Trophoblast cell (in vitro differentiated cells and primary cell): ENCODE data around the gene LRRC45.

Experiments used
- DNase-seq, 2 donors: peaks; one replicate each; pipeline ENCODE4 v3.0.0-alpha.2; 2016
- H2AFZ ChIP-seq: 2 replicates; pipeline ENCODE4 v1.6.1; 2013; ENCODE audit warnings: low read length, moderate library complexity, mild to moderate bottlenecking; ENCODE audit not compliant: insufficient read depth, poor library complexity
- H2AK5ac ChIP-seq: 2 replicates; pipeline ENCODE4 v1.6.1; 2013; ENCODE audit warnings: mild to moderate bottlenecking, low read length
- H2BK120ac ChIP-seq: 2 replicates; pipeline ENCODE4 v1.6.1; 2013; ENCODE audit warnings: low read length, mild to moderate bottlenecking, moderate library complexity; ENCODE audit not compliant: insufficient read depth, poor library complexity
- H2BK12ac ChIP-seq: 2 replicates; pipeline ENCODE4 v1.6.1; 2013; ENCODE audit warnings: mild to moderate bottlenecking, low read length, moderate library complexity
- H2BK5ac ChIP-seq: 2 replicates; pipeline ENCODE4 v1.6.1; 2013; ENCODE audit warnings: low read length, low read depth, moderate library complexity, mild to moderate bottlenecking; ENCODE audit not compliant: poor library complexity
- H3K14ac ChIP-seq: 2 replicates; pipeline ENCODE4 v1.6.1; 2013; ENCODE audit warnings: mild to moderate bottlenecking, low read length
- H3K18ac ChIP-seq: 2 replicates; pipeline ENCODE4 v1.6.1; 2013; ENCODE audit warnings: mild to moderate bottlenecking, low read length
- H3K23ac ChIP-seq: 2 replicates; pipeline ENCODE4 v1.6.1; 2013; ENCODE audit warnings: low read length
- H3K27ac ChIP-seq: 2 replicates; pipeline ENCODE4 v1.5.1; 2013; ENCODE audit warnings: low read depth, mild to moderate bottlenecking, inconsistent platforms, low read length, moderate library complexity
- H3K27me3 ChIP-seq: 2 replicates; pipeline ENCODE4 v1.6.1; 2013; ENCODE audit warnings: inconsistent platforms, mild to moderate bottlenecking, low read length, moderate library complexity; ENCODE audit not compliant: insufficient read depth
- H3K36me3 ChIP-seq, 2 experiments: 1 replicate in 1 of 2; 2 replicates in 1 of 2; pipeline ENCODE4 v1.6.1; 2013; ENCODE audit warnings: low read length in 2 of 2, mild to moderate bottlenecking in 2 of 2, moderate library complexity in 1 of 2; ENCODE audit not compliant: insufficient read depth in 2 of 2, control insufficient read depth in 1 of 2
- H3K4ac ChIP-seq: 2 replicates; pipeline ENCODE4 v1.6.1; 2013; ENCODE audit warnings: low read depth, mild to moderate bottlenecking, low read length, moderate library complexity
- H3K4me1 ChIP-seq, 2 experiments: 1 replicate in 1 of 2; 2 replicates in 1 of 2; pipeline ENCODE4 v1.6.1; 2013; ENCODE audit warnings: low read length in 2 of 2, mild to moderate bottlenecking in 2 of 2, moderate library complexity in 1 of 2; ENCODE audit not compliant: insufficient read depth in 2 of 2, control insufficient read depth in 1 of 2
- H3K4me2 ChIP-seq: 2 replicates; pipeline ENCODE4 v1.6.1; 2013; ENCODE audit warnings: inconsistent platforms, mild to moderate bottlenecking, low read length, moderate library complexity
- H3K4me3 ChIP-seq: 2 replicates; pipeline ENCODE4 v1.5.1; 2013; ENCODE audit warnings: mild to moderate bottlenecking, low read depth, low read length, inconsistent platforms
- H3K79me1 ChIP-seq: one replicate; pipeline ENCODE4 v1.6.1; 2013; ENCODE audit warnings: low read length
- H3K79me2 ChIP-seq: 2 replicates; pipeline ENCODE4 v1.6.1; 2013; ENCODE audit warnings: low read length, mild to moderate bottlenecking; ENCODE audit not compliant: control insufficient read depth, insufficient read depth, poor library complexity
- H3K9ac ChIP-seq: 2 replicates; pipeline ENCODE4 v1.6.1; 2013; ENCODE audit warnings: mild to moderate bottlenecking, low read length
- H3K9me3 ChIP-seq: 2 replicates; pipeline ENCODE4 v1.6.1; 2013; ENCODE audit warnings: low read depth, mild to moderate bottlenecking, control low read depth, inconsistent platforms, low read length; ENCODE audit not compliant: insufficient read depth
- H4K12ac ChIP-seq: 2 replicates; pipeline ENCODE4 v1.6.1; 2013; ENCODE audit warnings: low read depth, mild to moderate bottlenecking, low read length, moderate library complexity
- H4K8ac ChIP-seq: 2 replicates; pipeline ENCODE4 v1.6.1; 2013; ENCODE audit warnings: low read depth, mild to moderate bottlenecking, low read length, moderate library complexity
- H4K91ac ChIP-seq: one replicate; pipeline ENCODE4 v1.6.1; 2013; ENCODE audit warnings: low read depth, mild to moderate bottlenecking, low read length, moderate library complexity
- WGBS: extraction: QIAGEN DNeasy Blood & Tissue Kit; methylation state at CpG from one replicate; pipeline ENCODE4 v1.1.7; 2013; ENCODE audit warnings: missing lambda C conversion rate; ENCODE audit not compliant: insufficient read length, insufficient coverage; ENCODE audit errors: extremely low coverage; 5-methylcytosine and 5-hydroxymethylcytosine counted together

LRRC45 gene

GRCh38 chr17:82050761-82051641 lies 27.9 kb downstream of the LRRC45 start:
- Histone ChIP-seq H3K18ac (peak overlapping the region; percentile 52), H3K14ac (peak overlapping the region; percentile 82), H3K4ac (peak overlapping the region; percentile 50), H3K9ac (peak overlapping the region; percentile 70), H3K4me2 (peak overlapping the region; percentile 74), H4K8ac (peak overlapping the region; percentile 18), H2AK5ac (peak overlapping the region; percentile 3), H3K9me3 (peaks cover 8% of the 10 kb centered on the region), H3K36me3 (peaks cover 59 to 64% of the 10 kb centered on the region in 2 experiments), H3K4me3 (peak overlapping the region; percentile 86), H2AFZ (peak overlapping the region; percentile 9), H3K23ac (no peak overlapping the region), H4K91ac (peak overlapping the region; percentile 12), H3K4me1 (peaks cover 14 to 15% of the 10 kb centered on the region in 2 experiments), H4K12ac (peak overlapping the region; percentile 3), H3K79me1 (peaks cover 4% of the 10 kb centered on the region), H3K27ac (no peak overlapping the region), H2BK12ac (no peak overlapping the region), H3K27me3 (no peaks in the 10 kb centered on the region), H3K79me2 (peaks cover 9% of the 10 kb centered on the region), H2BK5ac (no peak overlapping the region), H2BK120ac (peak overlapping the region; percentile 17)
- no CpG with 5 or more reads among the region's 79 CpGs for WGBS
- DNase-seq = no peak

DNA sequence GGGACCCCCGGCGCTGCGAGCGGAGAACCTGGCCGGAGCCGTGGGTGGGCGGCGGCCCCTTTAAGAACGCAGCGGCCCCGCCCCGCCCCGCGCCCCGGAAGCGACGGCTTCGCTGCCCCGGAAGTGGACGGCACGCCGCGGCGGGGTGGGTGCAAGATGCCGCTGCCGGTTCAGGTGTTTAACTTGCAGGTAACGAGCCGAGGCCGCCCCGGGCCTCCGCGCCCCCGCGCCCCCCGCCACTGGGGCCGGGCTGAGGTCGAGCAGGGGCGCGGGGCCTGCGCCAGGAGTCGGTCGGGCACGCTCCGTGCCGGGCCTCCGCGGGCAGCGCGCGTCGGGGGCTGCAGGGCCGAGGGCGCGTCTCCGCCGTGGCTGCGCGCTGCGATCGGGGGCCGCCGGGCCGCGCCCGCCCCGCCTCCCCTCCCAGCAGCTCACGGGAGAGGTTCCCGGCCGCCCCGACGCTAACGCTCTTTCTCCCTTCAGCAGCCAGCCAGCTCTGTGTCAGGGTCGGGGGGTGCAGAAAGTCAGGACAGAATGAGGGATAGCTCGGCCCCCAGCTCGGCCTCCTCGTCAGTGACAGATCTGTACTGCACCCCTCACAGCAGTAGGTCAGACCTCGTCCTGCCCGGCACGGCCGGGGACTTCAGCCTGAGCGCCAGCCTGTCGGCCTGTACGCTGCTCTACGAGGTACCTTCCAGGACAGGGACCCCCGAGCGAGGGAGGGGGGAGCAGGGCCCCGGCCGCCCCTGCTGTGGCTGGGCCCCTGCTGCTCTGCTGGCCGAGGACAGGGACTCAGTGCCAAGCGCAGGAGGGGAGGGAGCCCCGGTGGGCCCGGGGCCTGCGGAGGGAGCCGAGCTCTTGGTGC lies 28.9 kb downstream of the LRRC45 start, which contains the start of the genes GPS1 and RFNG:
GPS1 (plus strand) TSS at position 123 of the 862 bp plus-strand sequence; CDS start at position 157, 34 bp downstream.
RFNG (minus strand) TSS at position 36 of the 862 bp plus-strand sequence. CDS start 45 bp downstream, outside the sequence.
- Histone ChIP-seq H2BK120ac (peak within 1 kb of the TSS; percentile 17), H3K27me3 (no peaks in the 10 kb centered on the region), H3K23ac (no peak within 1 kb of the TSS), H3K4ac (peak within 1 kb of the TSS; percentile 62), H3K9ac (peak within 1 kb of the TSS; percentile 91), H3K9me3 (peaks cover 7% of the 10 kb centered on the region), H3K4me2 (peak within 1 kb of the TSS; percentile 100), H3K79me2 (peaks cover 9% of the 10 kb centered on the region), H2BK12ac (no peak within 1 kb of the TSS), H2AK5ac (peak within 1 kb of the TSS; percentile 73), H3K79me1 (peaks cover 4% of the 10 kb centered on the region), H2AFZ (peak within 1 kb of the TSS; percentile 78), H4K8ac (peak within 1 kb of the TSS; percentile 87), H4K12ac (peak within 1 kb of the TSS; percentile 49), H3K27ac (no peak within 1 kb of the TSS), H4K91ac (peak within 1 kb of the TSS; percentile 41), H3K36me3 (peaks cover 66 to 71% of the 10 kb centered on the region in 2 experiments), H3K4me3 (peak within 1 kb of the TSS; percentile 86), H3K14ac (peak within 1 kb of the TSS; percentile 82), H2BK5ac (no peak within 1 kb of the TSS), H3K4me1 (peaks cover 14 to 15% of the 10 kb centered on the region in 2 experiments), H3K18ac (peak within 1 kb of the TSS; percentile 53)
- WGBS = no CpG with 5 or more reads among the region's 94 CpGs
- peak; percentile 49 to 69 for DNase-seq

- no peak overlapping the region for H2BK5ac ChIP-seq
- H3K79me1 ChIP-seq = peaks cover 4% of the 10 kb centered on the region
- no peak overlapping the region for H4K91ac ChIP-seq
- no peak overlapping the region for H4K8ac ChIP-seq
- H3K9ac ChIP-seq = peak overlapping the region; percentile 91
- no peak overlapping the region for H2BK120ac ChIP-seq
- no peak overlapping the region for H2AFZ ChIP-seq
- H3K4me3 ChIP-seq = peak overlapping the region; percentile 86
- H3K23ac ChIP-seq = no peak overlapping the region
- no CpG with 5 or more reads among the region's 19 CpGs for WGBS
- H3K79me2 ChIP-seq = peaks cover 9% of the 10 kb centered on the region
- peak overlapping the region; percentile 49 for H4K12ac ChIP-seq
- peaks cover 4% of the 10 kb centered on the region for H3K9me3 ChIP-seq
- peak overlapping the region; percentile 100 for H3K4me2 ChIP-seq
- H3K4me1 ChIP-seq = peaks cover 14 to 15% of the 10 kb centered on the region in 2 experiments
- no peak overlapping the region for H3K18ac ChIP-seq
- no peak overlapping the region for H2AK5ac ChIP-seq
- no peak overlapping the region for H2BK12ac ChIP-seq
- H3K27me3 ChIP-seq = no peaks in the 10 kb centered on the region
- H3K14ac ChIP-seq = no peak overlapping the region
- DNase-seq = no peak
- H3K36me3 ChIP-seq = peaks cover 66 to 71% of the 10 kb centered on the region in 2 experiments
- peak overlapping the region; percentile 62 for H3K4ac ChIP-seq
- H3K27ac ChIP-seq = no peak overlapping the region
Observed at GRCh38 chr17:82052638-82053059, 29.5 kb downstream of the LRRC45 start.

GRCh38 chr17:82053130-82053529 lies 30.0 kb downstream of the LRRC45 start:
- Histone ChIP-seq H3K23ac (no peak overlapping the region), H3K27me3 (no peaks in the 10 kb centered on the region), H3K9me3 (peaks cover 4% of the 10 kb centered on the region), H2AFZ (no peak overlapping the region), H4K12ac (no peak overlapping the region), H4K91ac (no peak overlapping the region), H3K79me2 (peaks cover 9% of the 10 kb centered on the region), H2BK120ac (no peak overlapping the region), H2BK5ac (no peak overlapping the region), H3K4me1 (peaks cover 14 to 15% of the 10 kb centered on the region in 2 experiments), H3K4me2 (peak overlapping the region; percentile 100), H3K4me3 (no peak overlapping the region), H3K14ac (no peak overlapping the region), H2AK5ac (no peak overlapping the region), H3K4ac (no peak overlapping the region), H3K9ac (peak overlapping the region; percentile 15), H3K79me1 (peaks cover 4% of the 10 kb centered on the region), H3K36me3 (peaks cover 66 to 71% of the 10 kb centered on the region in 2 experiments), H2BK12ac (no peak overlapping the region), H4K8ac (no peak overlapping the region), H3K18ac (no peak overlapping the region), H3K27ac (no peak overlapping the region)
- no peak for DNase-seq
- no CpG with 5 or more reads among the region's 19 CpGs for WGBS
